ENCODE results near the gene ANXA6. TPM values are rescaled to one million over a fixed set of nuclear protein-coding genes. Genes with fewer than 3 reads are reported as not detected.
A peak's percentile ranks its signal among the peaks of the same experiment; 100 is the strongest.

Gene ANXA6
- total and polyA plus RNA-seq, 2 experiments from 2014 or later, result 404 to 628 TPM

- DNase-seq (ENCODE audit: low read depth in 1 of 2, low spot score in 1 of 2), result peak; percentile 76 to 79
- H3K27me3 ChIP-seq, result no peaks in the 10 kb centered on the region
- H3K4me3 ChIP-seq, result no peak overlapping the region
- no peaks in the 10 kb centered on the region for H3K4me1 ChIP-seq (ENCODE audit: low read depth)
- no peaks in the 10 kb centered on the region for H3K9me3 ChIP-seq (ENCODE audit: low read depth)
- H3K36me3 ChIP-seq, result peaks cover 80% of the 10 kb centered on the region
- TF ChIP-seq CTCF (IDR thresholded peaks at IDR 0.05; ENCODE audit: low read depth, low read length), result peak; percentile 76
- peak overlapping the region; percentile 73 for H3K27ac ChIP-seq
These were observed 31.4 kb downstream of the ANXA6 start for GRCh38 chr5:151126199-151126645.

DNA sequence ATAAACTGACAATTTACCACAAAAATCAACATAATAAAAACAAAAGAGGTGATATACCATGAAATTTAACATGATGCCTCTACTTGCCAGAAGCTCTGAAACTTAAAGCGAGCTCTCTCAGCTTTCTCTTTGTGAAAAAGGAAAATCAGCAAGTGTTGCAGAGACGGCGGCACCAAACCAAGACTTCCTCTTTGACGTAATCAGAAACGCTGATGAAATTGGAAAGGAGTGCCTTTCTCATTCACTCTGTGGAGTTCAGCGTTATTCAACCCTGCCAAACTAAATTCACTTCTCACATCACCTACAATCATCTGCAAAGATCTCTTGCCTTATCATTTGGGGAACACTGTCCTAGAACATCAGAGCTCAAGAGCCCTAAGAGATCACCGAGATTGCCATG lies 32.2 kb downstream of the ANXA6 start:
- no peak for TF ChIP-seq CTCF (IDR thresholded peaks at IDR 0.05; ENCODE audit: low read depth, low read length)
- Histone ChIP-seq H3K9me3 (ENCODE audit: low read depth) (no peaks in the 10 kb centered on the region), H3K27ac (no peak overlapping the region), H3K4me1 (ENCODE audit: low read depth) (no peaks in the 10 kb centered on the region), H3K27me3 (no peaks in the 10 kb centered on the region), H3K4me3 (no peak overlapping the region), H3K36me3 (peaks cover 80% of the 10 kb centered on the region)
- DNase-seq (ENCODE audit: low read depth in 1 of 2, low spot score in 1 of 2), result no peak

DNA sequence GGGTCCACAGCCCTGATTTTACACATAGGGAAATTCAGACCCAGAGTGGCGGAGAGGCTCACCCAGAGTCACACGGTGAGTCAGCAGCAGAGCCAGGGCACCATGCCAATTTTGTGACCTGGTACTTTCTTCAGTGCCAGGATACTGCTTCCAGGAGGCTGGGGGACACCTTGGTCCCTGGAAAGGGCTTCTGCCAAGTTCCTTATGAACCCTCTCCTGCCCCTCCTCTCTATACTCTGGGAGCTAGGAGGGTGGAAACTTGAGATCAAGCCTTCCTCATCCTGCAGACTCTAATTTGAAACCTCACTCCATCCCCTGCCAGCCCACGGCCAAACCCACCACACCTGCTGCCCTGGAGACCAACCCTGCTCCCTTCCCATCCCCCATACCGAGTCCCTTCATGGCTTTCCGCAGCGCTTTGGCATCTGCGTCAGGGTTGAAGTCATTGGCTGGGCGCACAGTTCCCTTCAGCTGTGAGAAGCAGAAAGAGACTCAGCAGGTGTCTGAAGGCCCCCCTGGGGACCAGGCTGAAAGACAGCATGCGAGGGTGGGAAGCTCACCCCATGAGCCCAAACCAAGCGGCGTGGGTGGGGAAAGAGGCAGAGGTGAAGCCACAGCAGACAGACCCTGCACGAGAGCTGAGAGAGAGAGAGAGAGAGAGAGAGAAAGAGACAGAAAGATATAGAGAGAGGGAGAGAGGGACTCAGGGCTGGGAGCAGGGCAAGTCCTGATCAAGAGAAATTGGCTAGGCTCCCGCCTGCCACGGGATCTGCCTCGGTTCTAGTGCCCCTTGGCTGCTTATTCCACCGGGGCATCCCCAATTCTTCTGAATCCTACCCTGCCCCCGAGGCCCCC lies 33.5 kb downstream of the ANXA6 start:
- Histone ChIP-seq H3K27me3 (no peaks in the 10 kb centered on the region), H3K4me3 (no peak overlapping the region), H3K36me3 (peaks cover 78% of the 10 kb centered on the region), H3K27ac (no peak overlapping the region), H3K4me1 (ENCODE audit: low read depth) (no peaks in the 10 kb centered on the region), H3K9me3 (ENCODE audit: low read depth) (no peaks in the 10 kb centered on the region)
- no peak for TF ChIP-seq CTCF (IDR thresholded peaks at IDR 0.05; ENCODE audit: low read depth, low read length)
- peak in 1 of 2 donors; percentile 22 for DNase-seq (ENCODE audit: low read depth in 1 of 2, low spot score in 1 of 2)

- Histone ChIP-seq H3K36me3 (peaks cover 72% of the 10 kb centered on the region), H3K27ac (no peak overlapping the region), H3K27me3 (no peaks in the 10 kb centered on the region), H3K4me3 (no peak overlapping the region), H3K4me1 (ENCODE audit: low read depth) (no peaks in the 10 kb centered on the region), H3K9me3 (ENCODE audit: low read depth) (no peaks in the 10 kb centered on the region)
- no peak for TF ChIP-seq CTCF (IDR thresholded peaks at IDR 0.05; ENCODE audit: low read depth, low read length)
- no peak for DNase-seq (ENCODE audit: low read depth in 1 of 2, low spot score in 1 of 2)
These were observed 34.8 kb downstream of the ANXA6 start for GRCh38 chr5:151122828-151123227.

GRCh38 chr5:151121665-151122064 lies 35.9 kb downstream of the ANXA6 start:
- no peak for TF ChIP-seq CTCF (IDR thresholded peaks at IDR 0.05; ENCODE audit: low read depth, low read length)
- H3K9me3 ChIP-seq (ENCODE audit: low read depth), result no peaks in the 10 kb centered on the region
- no peaks in the 10 kb centered on the region for H3K27me3 ChIP-seq
- no peak overlapping the region for H3K27ac ChIP-seq
- no peak for DNase-seq (ENCODE audit: low read depth in 1 of 2, low spot score in 1 of 2)
- H3K4me3 ChIP-seq, result no peak overlapping the region
- peaks cover 78% of the 10 kb centered on the region for H3K36me3 ChIP-seq
- no peaks in the 10 kb centered on the region for H3K4me1 ChIP-seq (ENCODE audit: low read depth)

Measured in cardiac muscle cell (in vitro differentiated cells and primary cell).